Measurements from ENCODE around the gene TRMT1L. TPM values are rescaled to one million over a fixed set of nuclear protein-coding genes. Genes with fewer than 3 reads are reported as not detected.

The TRMT1L gene
- total RNA-seq, 4 donors from 2014 or later, result 9.9 to 18.2 (median 11.9) TPM

GRCh38 chr1:185108321-185108720, 48.4 kb downstream of the TRMT1L start:
- intact Hi-C loops (cut with DNase I; ENCODE audit: low total_unique reads), result no loop called here
- TF ChIP-seq POLR2A (IDR thresholded peaks at IDR 0.05) (no peak), CTCF (IDR thresholded peaks at IDR 0.05) (no peak)
- no peak for DNase-seq (ENCODE audit: low spot score in 2 of 2)
- no peak overlapping the region for H3K4me3 ChIP-seq (ENCODE audit: low read depth, poor library complexity, severe bottlenecking)

GRCh38 chr1:185105121-185105520, 51.6 kb downstream of the TRMT1L start:
- no peak overlapping the region for H3K4me3 ChIP-seq (ENCODE audit: low read depth, poor library complexity, severe bottlenecking)
- TF ChIP-seq CTCF (IDR thresholded peaks at IDR 0.05), result no peak
- TF ChIP-seq POLR2A (IDR thresholded peaks at IDR 0.05), result no peak
- intact Hi-C loops (cut with DNase I; ENCODE audit: low total_unique reads), result no loop called here
- DNase-seq (ENCODE audit: low spot score in 2 of 2), result no peak
- WGBS, 2 donors, result 89 to 90% methylated on average over 3 of the region's 3 CpGs

GRCh38 chr1:185104083-185104482, 52.7 kb downstream of the TRMT1L start:
- intact Hi-C loops (cut with DNase I; ENCODE audit: low total_unique reads), result no loop called here
- no peak overlapping the region for H3K4me3 ChIP-seq (ENCODE audit: low read depth, poor library complexity, severe bottlenecking)
- 71 to 85% methylated on average over 3 of the region's 3 CpGs for WGBS, 2 donors
- no peak for TF ChIP-seq CTCF (IDR thresholded peaks at IDR 0.05)
- TF ChIP-seq POLR2A (IDR thresholded peaks at IDR 0.05), result no peak
- no peak for DNase-seq (ENCODE audit: low spot score in 2 of 2)

GRCh38 chr1:185096531-185096930, 60.2 kb downstream of the TRMT1L start:
- intact Hi-C loops (cut with DNase I; ENCODE audit: low total_unique reads), result no loop called here
- WGBS, 2 donors, result 67 to 79% methylated on average over 2 of the region's 2 CpGs
- no peak overlapping the region for H3K4me3 ChIP-seq (ENCODE audit: low read depth, poor library complexity, severe bottlenecking)
- DNase-seq (ENCODE audit: low spot score in 2 of 2), result no peak
- TF ChIP-seq POLR2A (IDR thresholded peaks at IDR 0.05) (no peak), CTCF (IDR thresholded peaks at IDR 0.05) (no peak)

- 94 to 96% methylated on average over 2 of the region's 2 CpGs for WGBS, 2 donors
- intact Hi-C loops (cut with DNase I; ENCODE audit: low total_unique reads), result no loop called here
- no peak for DNase-seq (ENCODE audit: low spot score in 2 of 2)
- H3K4me3 ChIP-seq (ENCODE audit: low read depth, poor library complexity, severe bottlenecking), result no peak overlapping the region
- TF ChIP-seq POLR2A (IDR thresholded peaks at IDR 0.05) (no peak), CTCF (IDR thresholded peaks at IDR 0.05) (no peak)
Observed at GRCh38 chr1:185094761-185095160, 62.0 kb downstream of the TRMT1L start.

GRCh38 chr1:185091480-185091879, 65.3 kb downstream of the TRMT1L start:
- H3K4me3 ChIP-seq (ENCODE audit: low read depth, poor library complexity, severe bottlenecking), result no peak overlapping the region
- DNase-seq (ENCODE audit: low spot score in 2 of 2), result no peak
- 83 to 87% methylated on average over 5 of the region's 5 CpGs for WGBS, 2 donors
- intact Hi-C loops (cut with DNase I; ENCODE audit: low total_unique reads), result no loop called here
- no peak for TF ChIP-seq POLR2A (IDR thresholded peaks at IDR 0.05)
- no peak for TF ChIP-seq CTCF (IDR thresholded peaks at IDR 0.05)
